ENCODE data around the gene PIP5K1B. TPM values are rescaled to one million over a fixed set of nuclear protein-coding genes. Genes with fewer than 3 reads are reported as not detected.

Gene PIP5K1B
- total and polyA plus RNA-seq, 2 experiments from 2014 or later: 3.7 to 10.2 TPM

DNA sequence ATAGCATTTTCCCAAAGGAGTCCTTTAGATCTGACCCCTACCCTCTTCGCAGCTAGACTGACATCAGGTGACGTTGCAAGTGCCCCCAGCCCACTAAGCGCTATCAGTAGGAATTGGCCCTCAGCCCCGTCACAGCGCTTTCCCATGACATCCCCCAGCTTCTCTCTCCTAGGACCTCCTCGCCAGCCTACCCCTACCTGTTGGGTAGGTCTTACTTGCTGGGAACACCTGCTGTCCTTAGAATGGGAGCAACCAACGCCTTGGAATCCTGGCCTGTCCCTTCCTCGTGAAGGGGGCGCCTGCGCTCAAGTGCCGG is 584 bp upstream of the PIP5K1B start:
- Histone ChIP-seq H3K27ac (peak overlapping the region; percentile 93), H3K4me1 (ENCODE audit: insufficient read depth) (peaks cover 4% of the 10 kb centered on the region), H3K79me2 (peaks cover 17% of the 10 kb centered on the region), H3K27me3 (peaks cover 19% of the 10 kb centered on the region), H3K4me3 (peak overlapping the region; percentile 84), H3K9me3 (ENCODE audit: low read depth) (no peaks in the 10 kb centered on the region), H2AFZ (peak overlapping the region; percentile 63), H3K9me2 (replicated peaks; ENCODE audit: insufficient read depth) (no peaks in the 10 kb centered on the region), H3K36me3 (replicated peaks; ENCODE audit: insufficient read depth, low read depth) (no peaks in the 10 kb centered on the region), H3K4me2 (peak overlapping the region; percentile 98), H4K20me1 (ENCODE audit: insufficient read depth, poor library complexity, severe bottlenecking) (no peaks in the 10 kb centered on the region)
- TF ChIP-seq, protein P1, sequence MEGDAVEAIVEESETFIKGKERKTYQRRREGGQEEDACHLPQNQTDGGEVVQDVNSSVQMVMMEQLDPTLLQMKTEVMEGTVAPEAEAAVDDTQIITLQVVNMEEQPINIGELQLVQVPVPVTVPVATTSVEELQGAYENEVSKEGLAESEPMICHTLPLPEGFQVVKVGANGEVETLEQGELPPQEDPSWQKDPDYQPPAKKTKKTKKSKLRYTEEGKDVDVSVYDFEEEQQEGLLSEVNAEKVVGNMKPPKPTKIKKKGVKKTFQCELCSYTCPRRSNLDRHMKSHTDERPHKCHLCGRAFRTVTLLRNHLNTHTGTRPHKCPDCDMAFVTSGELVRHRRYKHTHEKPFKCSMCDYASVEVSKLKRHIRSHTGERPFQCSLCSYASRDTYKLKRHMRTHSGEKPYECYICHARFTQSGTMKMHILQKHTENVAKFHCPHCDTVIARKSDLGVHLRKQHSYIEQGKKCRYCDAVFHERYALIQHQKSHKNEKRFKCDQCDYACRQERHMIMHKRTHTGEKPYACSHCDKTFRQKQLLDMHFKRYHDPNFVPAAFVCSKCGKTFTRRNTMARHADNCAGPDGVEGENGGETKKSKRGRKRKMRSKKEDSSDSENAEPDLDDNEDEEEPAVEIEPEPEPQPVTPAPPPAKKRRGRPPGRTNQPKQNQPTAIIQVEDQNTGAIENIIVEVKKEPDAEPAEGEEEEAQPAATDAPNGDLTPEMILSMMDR (IDR thresholded peaks at IDR 0.05; ENCODE audit: poor library complexity): no peak
- TF ChIP-seq EZH2phosphoT487 (IDR thresholded peaks at IDR 0.05; ENCODE audit: low read depth, severe bottlenecking, unreplicated experiment) (no peak), EZH2 (IDR thresholded peaks at IDR 0.05; ENCODE audit: borderline replicate concordance) (no peak)
- no peak for DNase-seq (ENCODE audit: low spot score)
- 5% methylated on average over 11 of the region's 11 CpGs for WGBS (ENCODE audit: low lambda C conversion rate, missing lambda C conversion rate)

GRCh38 chr9:68705531-68706362 is 707 bp downstream of the PIP5K1B start:
- 2% methylated on average over 42 of the region's 62 CpGs for WGBS (ENCODE audit: low lambda C conversion rate, missing lambda C conversion rate)
- Histone ChIP-seq H3K79me2 (peaks cover 27% of the 10 kb centered on the region), H3K36me3 (replicated peaks; ENCODE audit: insufficient read depth, low read depth) (no peaks in the 10 kb centered on the region), H3K4me3 (peak overlapping the region; percentile 84), H3K4me2 (peak overlapping the region; percentile 98), H2AFZ (peak overlapping the region; percentile 73), H3K4me1 (ENCODE audit: insufficient read depth) (peaks cover 4% of the 10 kb centered on the region), H3K9me3 (ENCODE audit: low read depth) (no peaks in the 10 kb centered on the region), H3K27me3 (peaks cover 19% of the 10 kb centered on the region), H3K27ac (peak overlapping the region; percentile 93), H3K9me2 (replicated peaks; ENCODE audit: insufficient read depth) (no peaks in the 10 kb centered on the region), H4K20me1 (ENCODE audit: insufficient read depth, poor library complexity, severe bottlenecking) (no peaks in the 10 kb centered on the region)
- TF ChIP-seq EZH2 (IDR thresholded peaks at IDR 0.05; ENCODE audit: borderline replicate concordance) (no peak), EZH2phosphoT487 (IDR thresholded peaks at IDR 0.05; ENCODE audit: low read depth, severe bottlenecking, unreplicated experiment) (no peak)
- TF ChIP-seq, protein P1 (IDR thresholded peaks at IDR 0.05; ENCODE audit: poor library complexity): peak; percentile 22
- DNase-seq (ENCODE audit: low spot score): no peak

DNA sequence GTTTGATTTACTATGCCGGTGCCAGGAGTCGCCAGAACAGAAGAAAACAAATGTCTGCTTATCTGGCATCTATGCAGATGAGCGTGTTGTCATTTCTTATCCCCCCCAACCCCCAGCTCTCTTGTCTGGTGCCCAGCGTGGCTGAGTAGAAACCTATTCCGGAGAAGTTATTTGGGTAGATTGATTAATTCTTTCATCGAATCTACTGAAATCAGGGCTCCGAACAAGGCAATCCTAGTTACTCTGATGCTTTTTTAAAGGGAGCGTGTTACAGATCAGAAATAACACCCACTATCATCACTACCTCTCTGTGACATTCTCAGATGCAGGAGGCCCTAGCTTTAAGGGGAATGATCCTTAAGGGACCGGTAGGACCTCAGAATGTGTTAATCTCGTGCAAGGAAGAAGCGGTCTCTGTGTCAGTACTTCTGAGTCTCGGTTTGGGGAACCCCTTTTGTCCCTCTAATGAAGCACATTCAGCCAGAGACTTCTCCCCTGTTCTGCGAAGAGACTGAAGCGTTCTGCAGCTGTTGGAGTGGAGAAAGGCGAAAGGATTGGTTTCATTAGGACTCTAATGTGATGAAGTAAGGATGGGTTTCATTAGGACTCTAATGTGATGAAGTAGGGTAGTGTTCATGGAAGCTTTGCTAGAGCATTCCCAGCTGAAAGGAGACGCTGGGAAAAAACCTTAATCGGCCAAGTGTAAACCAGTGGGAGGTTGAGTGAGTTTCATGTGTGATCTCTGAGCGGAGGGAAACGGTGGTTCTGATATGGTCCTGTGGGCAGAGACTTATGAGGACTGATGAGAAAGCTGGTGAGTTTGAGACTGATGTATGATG is 1.5 kb downstream of the PIP5K1B start:
- peak; percentile 12 for DNase-seq (ENCODE audit: low spot score)
- peaks cover 19% of the 10 kb centered on the region for H3K27me3 ChIP-seq
- no peaks in the 10 kb centered on the region for H4K20me1 ChIP-seq (ENCODE audit: insufficient read depth, poor library complexity, severe bottlenecking)
- H2AFZ ChIP-seq: no peak overlapping the region
- no peaks in the 10 kb centered on the region for H3K9me2 ChIP-seq (replicated peaks; ENCODE audit: insufficient read depth)
- 29% methylated on average over 19 of the region's 19 CpGs for WGBS (ENCODE audit: low lambda C conversion rate, missing lambda C conversion rate)
- peak overlapping the region; percentile 84 for H3K4me3 ChIP-seq
- no peaks in the 10 kb centered on the region for H3K36me3 ChIP-seq (replicated peaks; ENCODE audit: insufficient read depth, low read depth)
- TF ChIP-seq, protein P1 (IDR thresholded peaks at IDR 0.05; ENCODE audit: poor library complexity): no peak
- TF ChIP-seq EZH2phosphoT487 (IDR thresholded peaks at IDR 0.05; ENCODE audit: low read depth, severe bottlenecking, unreplicated experiment) (no peak), EZH2 (IDR thresholded peaks at IDR 0.05; ENCODE audit: borderline replicate concordance) (no peak)
- peak overlapping the region; percentile 98 for H3K4me2 ChIP-seq
- peaks cover 36% of the 10 kb centered on the region for H3K79me2 ChIP-seq
- no peaks in the 10 kb centered on the region for H3K9me3 ChIP-seq (ENCODE audit: low read depth)
- H3K4me1 ChIP-seq (ENCODE audit: insufficient read depth): peaks cover 4% of the 10 kb centered on the region
- H3K27ac ChIP-seq: peak overlapping the region; percentile 80

Data from hepatocyte (in vitro differentiated cells).